Measurements from ENCODE around the gene PLXNA2. TPM values are rescaled to one million over a fixed set of nuclear protein-coding genes. Genes with fewer than 3 reads are reported as not detected.

PLXNA2 gene
- total and polyA plus RNA-seq, 2 donors (not counting 1 experiment from before 2014, with no cell fraction given), result 0.31 to 1.2 TPM

- ChIA-PET CTCF (interaction anchor here (1.3 kb wide), 1 partner anchor 10 kb away, joined by 3 read pairs; no protein-coding TSS in a partner anchor), POLR2A (no interaction called here)
- DNase-seq, result no peak
- TF ChIP-seq EZH2 (IDR thresholded peaks at IDR 0.05; ENCODE audit: borderline replicate concordance, insufficient read depth, low read depth, low read length, poor library complexity, severe bottlenecking), result no peak
- TF ChIP-seq, protein P1, sequence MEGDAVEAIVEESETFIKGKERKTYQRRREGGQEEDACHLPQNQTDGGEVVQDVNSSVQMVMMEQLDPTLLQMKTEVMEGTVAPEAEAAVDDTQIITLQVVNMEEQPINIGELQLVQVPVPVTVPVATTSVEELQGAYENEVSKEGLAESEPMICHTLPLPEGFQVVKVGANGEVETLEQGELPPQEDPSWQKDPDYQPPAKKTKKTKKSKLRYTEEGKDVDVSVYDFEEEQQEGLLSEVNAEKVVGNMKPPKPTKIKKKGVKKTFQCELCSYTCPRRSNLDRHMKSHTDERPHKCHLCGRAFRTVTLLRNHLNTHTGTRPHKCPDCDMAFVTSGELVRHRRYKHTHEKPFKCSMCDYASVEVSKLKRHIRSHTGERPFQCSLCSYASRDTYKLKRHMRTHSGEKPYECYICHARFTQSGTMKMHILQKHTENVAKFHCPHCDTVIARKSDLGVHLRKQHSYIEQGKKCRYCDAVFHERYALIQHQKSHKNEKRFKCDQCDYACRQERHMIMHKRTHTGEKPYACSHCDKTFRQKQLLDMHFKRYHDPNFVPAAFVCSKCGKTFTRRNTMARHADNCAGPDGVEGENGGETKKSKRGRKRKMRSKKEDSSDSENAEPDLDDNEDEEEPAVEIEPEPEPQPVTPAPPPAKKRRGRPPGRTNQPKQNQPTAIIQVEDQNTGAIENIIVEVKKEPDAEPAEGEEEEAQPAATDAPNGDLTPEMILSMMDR (IDR thresholded peaks at IDR 0.05), result no peak
- intact Hi-C loops (cut with micrococcal nuclease), result no loop called here
- no peaks in the 10 kb centered on the region for H4K20me1 ChIP-seq (ENCODE audit: control insufficient read depth, insufficient read depth, low read length, poor library complexity, severe bottlenecking)
- H3K9me3 ChIP-seq (ENCODE audit: control extremely low read depth in 1 of 3, control insufficient read depth in 2 of 3, insufficient read depth in 1 of 3, low read length in 2 of 3), result peaks cover 0 to 4% (median 0%) of the 10 kb centered on the region in 3 donors
- no peaks in the 10 kb centered on the region for H3K27me3 ChIP-seq (replicated peaks in 1 of 4; ENCODE audit: control extremely low read depth in 1 of 4, control insufficient read depth in 3 of 4, insufficient read depth in 4 of 4, low read length in 3 of 4)
- ATAC-seq (ENCODE audit: low read depth), result no peak
- H3K4me1 ChIP-seq (ENCODE audit: control insufficient read depth in 2 of 2, insufficient read depth in 2 of 2, low read length in 2 of 2), result peaks cover 8 to 13% of the 10 kb centered on the region in 2 donors
- no peak overlapping the region for H3K4me2 ChIP-seq (replicated peaks; ENCODE audit: low read depth, low read length, poor library complexity, severe bottlenecking)
- H3K4me3 ChIP-seq (ENCODE audit: control extremely low read depth in 1 of 5, extremely low read depth in 1 of 5, insufficient read depth in 1 of 5, low read depth in 2 of 5, low read length in 4 of 5), result no peak overlapping the region
- no peaks in the 10 kb centered on the region for H3K36me3 ChIP-seq (replicated peaks in 1 of 2; ENCODE audit: control extremely low read depth in 1 of 2, control insufficient read depth in 1 of 2, extremely low read depth in 1 of 2, insufficient read depth in 2 of 2, low read length in 1 of 2)
- H3K4me1 Mint-ChIP-seq, result peaks cover 13% of the 10 kb centered on the region
- WGBS (ENCODE audit: insufficient coverage), result 95% methylated on average over 16 of the region's 16 CpGs
- no peak overlapping the region for H3K27ac ChIP-seq (ENCODE audit: low read length in 2 of 2)
- no peaks in the 10 kb centered on the region for H3K9me3 Mint-ChIP-seq (ENCODE audit: insufficient read depth)
- H3K27ac Mint-ChIP-seq, result no peak overlapping the region
- H3K27me3 Mint-ChIP-seq, result peaks cover 5% of the 10 kb centered on the region
- no peak overlapping the region for H3K9ac ChIP-seq (ENCODE audit: low read length)
- no peaks in the 10 kb centered on the region for H3K79me2 ChIP-seq (ENCODE audit: control insufficient read depth, insufficient read depth, low read length)
- no peak overlapping the region for H2AFZ ChIP-seq (ENCODE audit: insufficient read depth, low read depth, low read length, poor library complexity, severe bottlenecking)
- no peak overlapping the region for H3K4me3 Mint-ChIP-seq
These were observed 160.0 kb downstream of the PLXNA2 start for GRCh38 chr1:208084220-208084619.

- H3K4me2 ChIP-seq (replicated peaks; ENCODE audit: low read depth, low read length, poor library complexity, severe bottlenecking), result no peak overlapping the region
- Mint-ChIP-seq H3K4me3 (no peak overlapping the region), H3K4me1 (peaks cover 13% of the 10 kb centered on the region), H3K27me3 (peaks cover 5% of the 10 kb centered on the region), H3K27ac (no peak overlapping the region), H3K9me3 (ENCODE audit: insufficient read depth) (no peaks in the 10 kb centered on the region)
- H3K4me3 ChIP-seq (ENCODE audit: control extremely low read depth in 1 of 5, extremely low read depth in 1 of 5, insufficient read depth in 1 of 5, low read depth in 2 of 5, low read length in 4 of 5), result no peak overlapping the region
- no peak overlapping the region for H3K9ac ChIP-seq (ENCODE audit: low read length)
- H3K36me3 ChIP-seq (replicated peaks in 1 of 2; ENCODE audit: control extremely low read depth in 1 of 2, control insufficient read depth in 1 of 2, extremely low read depth in 1 of 2, insufficient read depth in 2 of 2, low read length in 1 of 2), result no peaks in the 10 kb centered on the region
- H4K20me1 ChIP-seq (ENCODE audit: control insufficient read depth, insufficient read depth, low read length, poor library complexity, severe bottlenecking), result no peaks in the 10 kb centered on the region
- ATAC-seq (ENCODE audit: low read depth) (no peak), DNase-seq (no peak)
- H3K27me3 ChIP-seq (replicated peaks in 1 of 4; ENCODE audit: control extremely low read depth in 1 of 4, control insufficient read depth in 3 of 4, insufficient read depth in 4 of 4, low read length in 3 of 4), result no peaks in the 10 kb centered on the region
- intact Hi-C loops (cut with micrococcal nuclease), result no loop called here
- no peaks in the 10 kb centered on the region for H3K79me2 ChIP-seq (ENCODE audit: control insufficient read depth, insufficient read depth, low read length)
- WGBS (ENCODE audit: insufficient coverage), result no CpG with 5 or more reads among the region's 2 CpGs
- ChIA-PET CTCF (no interaction called here), POLR2A (no interaction called here)
- peaks cover 0 to 4% (median 0%) of the 10 kb centered on the region in 3 donors for H3K9me3 ChIP-seq (ENCODE audit: control extremely low read depth in 1 of 3, control insufficient read depth in 2 of 3, insufficient read depth in 1 of 3, low read length in 2 of 3)
- no peak overlapping the region for H3K27ac ChIP-seq (ENCODE audit: low read length in 2 of 2)
- no peak overlapping the region for H2AFZ ChIP-seq (ENCODE audit: insufficient read depth, low read depth, low read length, poor library complexity, severe bottlenecking)
- H3K4me1 ChIP-seq (ENCODE audit: control insufficient read depth in 2 of 2, insufficient read depth in 2 of 2, low read length in 2 of 2), result peaks cover 8 to 13% of the 10 kb centered on the region in 2 donors
- TF ChIP-seq, protein P1 (IDR thresholded peaks at IDR 0.05), result no peak
- no peak for TF ChIP-seq EZH2 (IDR thresholded peaks at IDR 0.05; ENCODE audit: borderline replicate concordance, insufficient read depth, low read depth, low read length, poor library complexity, severe bottlenecking)
These were observed 160.5 kb downstream of the PLXNA2 start for GRCh38 chr1:208083715-208084085.
